GM21526 (cell line): ENCODE data around the gene SUN1.

Experiments used
- ATAC-seq: cut with Tn5 transposase; IDR thresholded peaks from one replicate; pipeline ENCODE4 v1.9.1; 2021; ENCODE audit warnings: moderate library complexity; ENCODE audit not compliant: unreplicated experiment, low FRiP score

Gene SUN1

GRCh38 chr7:874031-874749 lies 41.9 kb downstream of the SUN1 start:
- ATAC-seq: no peak

DNA sequence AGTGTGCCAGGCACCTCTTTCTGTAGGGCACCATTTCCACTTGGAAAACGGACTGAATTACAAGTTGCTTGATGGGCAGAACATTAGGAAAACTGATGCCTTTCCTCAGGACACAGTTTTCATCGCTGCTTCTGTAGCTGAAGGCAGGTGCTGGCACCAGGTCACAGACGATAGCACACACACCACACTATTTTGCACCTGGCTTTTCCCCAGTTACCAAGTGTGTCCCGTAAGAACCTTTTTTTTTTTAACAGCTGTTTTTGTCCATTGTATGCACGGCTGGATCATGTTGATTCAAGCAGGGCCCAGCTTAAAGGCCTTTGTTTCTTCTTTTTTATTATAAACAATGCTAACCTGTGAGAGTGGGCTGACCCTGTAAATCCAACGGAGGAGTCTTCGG lies 42.8 kb downstream of the SUN1 start:
- ATAC-seq: no peak

DNA sequence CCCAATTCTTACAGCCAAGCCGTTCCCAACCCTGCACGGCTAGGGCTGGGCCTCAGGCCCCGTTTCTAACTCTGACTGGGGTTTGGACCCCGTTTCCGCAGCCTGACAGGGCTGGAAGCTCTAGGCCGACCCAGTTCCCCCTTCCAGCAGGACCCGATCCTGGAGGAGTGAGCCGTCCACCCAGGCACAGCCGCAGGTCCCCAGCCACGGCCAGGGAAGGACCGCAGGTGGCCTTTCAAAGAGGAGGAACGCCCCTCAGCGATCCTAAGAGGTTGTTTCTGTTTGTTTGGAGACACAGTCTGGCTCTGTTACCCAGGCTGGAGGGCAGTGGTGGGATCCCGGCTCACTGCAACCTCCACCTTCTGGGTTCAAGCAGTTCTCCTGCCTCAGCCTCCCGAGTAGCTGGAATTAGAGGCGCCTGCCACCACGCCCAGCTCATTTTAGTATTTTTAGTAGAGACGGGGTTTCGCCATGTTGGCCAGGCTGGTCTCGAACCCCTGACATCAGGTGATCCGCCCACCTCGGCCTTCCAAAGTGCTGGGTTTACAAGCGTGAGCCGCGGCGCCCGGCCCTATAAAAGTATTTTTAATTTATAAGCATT lies 43.3 kb downstream of the SUN1 start:
- no peak for ATAC-seq

DNA sequence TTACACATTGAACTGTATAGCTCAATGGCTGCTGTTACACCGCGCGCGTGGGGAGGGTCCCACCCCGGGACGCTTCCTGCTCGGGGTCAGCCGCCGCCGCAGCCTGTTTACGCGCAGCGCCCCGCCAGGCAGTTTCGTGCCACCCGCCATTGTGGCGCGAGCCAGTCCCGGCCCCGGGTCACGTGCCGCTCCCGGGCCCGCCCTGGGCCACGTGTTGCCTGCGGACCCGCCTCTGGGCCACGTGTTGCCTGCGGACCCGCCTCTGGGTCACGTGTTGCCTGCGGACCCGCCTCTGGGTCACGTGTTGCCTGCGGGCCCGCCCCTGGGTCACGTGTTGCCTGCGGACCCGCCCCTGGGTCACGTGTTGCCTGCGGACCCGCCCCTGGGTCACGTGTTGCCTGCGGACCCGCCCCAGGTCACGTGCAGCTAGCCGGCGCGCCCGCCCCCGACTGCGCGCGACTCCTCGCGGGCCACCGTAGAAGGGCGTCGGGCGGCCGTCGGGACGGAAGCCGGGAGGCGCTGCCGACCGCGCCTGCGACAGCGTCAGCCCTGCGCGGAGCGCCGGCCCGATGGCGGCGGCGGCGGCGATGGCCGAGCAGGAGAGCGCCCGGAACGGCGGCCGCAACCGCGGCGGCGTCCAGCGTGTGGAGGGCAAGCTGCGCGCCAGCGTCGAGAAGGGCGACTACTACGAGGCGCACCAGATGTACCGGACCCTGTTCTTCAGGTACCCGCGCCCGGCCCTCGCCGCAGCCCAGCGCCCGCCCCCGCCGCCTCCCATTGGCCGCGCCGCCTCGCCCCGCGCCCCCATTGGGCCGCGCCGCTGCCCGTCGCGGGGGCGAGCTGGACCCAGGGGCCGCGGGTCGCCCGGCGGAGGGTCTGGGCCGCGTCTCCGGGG lies 44.0 kb downstream of the SUN1 start, which contains the start of gene GET4:
TSS of gene GET4 (plus strand) at position 478 of the 895 bp plus-strand sequence. CDS start at position 570, 92 bp downstream.
- peak; percentile 58 for ATAC-seq

GRCh38 chr7:876972-877311 lies 44.7 kb downstream of the SUN1 start:
- peak; percentile 21 for ATAC-seq

- ATAC-seq: no peak
Observed at GRCh38 chr7:877312-878232, 45.3 kb downstream of the SUN1 start.

- ATAC-seq: no peak
Observed at GRCh38 chr7:879093-879492, 46.8 kb downstream of the SUN1 start.

DNA sequence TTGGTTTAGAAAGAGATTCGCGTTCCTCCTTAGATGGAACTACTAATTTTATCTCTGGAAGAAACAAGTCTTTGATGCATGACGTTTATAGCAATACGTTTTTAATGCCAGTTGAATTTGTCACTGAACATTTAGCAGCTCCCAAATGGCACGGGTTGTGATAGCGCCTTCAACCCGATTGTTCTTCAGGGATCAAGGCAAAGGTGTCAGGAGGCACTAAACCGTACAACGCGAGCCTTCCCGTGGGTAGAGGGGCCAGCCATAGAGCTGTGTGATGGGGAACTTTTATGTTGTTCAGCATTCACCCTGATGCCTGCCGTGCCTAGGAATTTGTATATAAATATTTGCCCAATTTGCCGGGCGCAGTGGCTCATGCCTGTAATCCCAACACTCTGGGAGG lies 47.4 kb downstream of the SUN1 start:
- ATAC-seq: no peak

DNA sequence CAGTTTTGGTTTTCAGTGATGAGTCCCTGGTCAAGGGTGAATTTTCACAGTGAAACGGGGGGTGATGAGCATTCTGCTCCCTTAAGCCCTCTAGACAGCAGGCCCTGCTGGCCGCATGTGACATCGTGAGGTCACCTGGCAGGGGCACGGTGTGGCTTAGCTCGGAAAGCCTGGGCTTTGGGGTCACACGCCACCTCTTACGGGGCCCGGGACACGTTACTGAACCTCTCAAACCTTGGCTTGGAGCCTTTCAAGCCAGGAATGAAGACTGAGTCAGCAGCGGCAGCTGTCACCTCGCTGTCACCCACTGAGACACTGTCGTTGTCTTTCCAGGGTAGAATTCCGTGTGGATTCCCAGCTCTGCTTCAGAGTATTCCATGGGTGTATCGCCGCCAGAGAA lies 48.2 kb downstream of the SUN1 start:
- no peak for ATAC-seq

GRCh38 chr7:881441-882234 lies 49.4 kb downstream of the SUN1 start:
- no peak for ATAC-seq

GRCh38 chr7:882336-883035 lies 50.2 kb downstream of the SUN1 start:
- ATAC-seq: no peak

- ATAC-seq: no peak
Observed at GRCh38 chr7:883055-884021, 51.1 kb downstream of the SUN1 start.

DNA sequence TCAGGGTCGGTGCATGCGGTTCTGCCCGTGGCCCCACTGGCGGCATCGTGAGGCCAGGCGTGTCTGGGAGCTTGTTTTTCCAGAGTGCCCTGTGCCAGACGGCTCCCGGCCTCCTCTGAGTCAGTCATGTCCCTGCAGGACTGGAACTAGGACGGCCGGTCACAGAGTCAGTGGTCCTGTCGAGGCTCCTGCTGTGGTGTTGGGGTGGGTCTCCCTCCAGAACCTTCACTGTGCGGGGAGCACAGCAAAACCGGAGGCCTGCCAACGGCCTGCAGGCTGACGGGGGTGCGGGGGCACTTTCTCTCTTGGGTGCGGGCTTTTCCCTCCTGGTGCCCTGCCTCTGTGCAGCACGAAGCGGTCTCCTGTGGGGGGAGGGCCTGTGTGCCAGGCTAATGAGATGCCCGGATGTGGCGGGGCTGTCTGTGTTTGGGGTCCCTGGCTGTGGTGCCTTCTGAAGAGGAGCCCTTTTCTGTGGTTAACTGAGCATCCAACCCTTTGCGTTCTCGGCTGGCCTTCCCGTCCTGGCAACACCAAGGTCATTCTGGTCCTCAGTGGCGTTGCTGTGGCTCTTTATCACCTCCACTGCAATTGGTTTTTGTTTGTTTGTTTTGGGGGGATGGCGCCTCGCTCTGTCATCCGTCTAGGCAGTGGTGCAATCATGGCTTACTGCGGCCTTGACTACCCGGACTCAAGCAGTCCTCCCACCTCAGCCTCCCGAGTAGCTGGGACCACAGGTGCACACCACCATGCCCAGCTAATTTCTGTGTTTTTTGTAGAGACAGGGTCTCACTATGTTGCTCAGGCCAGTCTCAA lies 52.1 kb downstream of the SUN1 start:
- ATAC-seq: no peak

DNA sequence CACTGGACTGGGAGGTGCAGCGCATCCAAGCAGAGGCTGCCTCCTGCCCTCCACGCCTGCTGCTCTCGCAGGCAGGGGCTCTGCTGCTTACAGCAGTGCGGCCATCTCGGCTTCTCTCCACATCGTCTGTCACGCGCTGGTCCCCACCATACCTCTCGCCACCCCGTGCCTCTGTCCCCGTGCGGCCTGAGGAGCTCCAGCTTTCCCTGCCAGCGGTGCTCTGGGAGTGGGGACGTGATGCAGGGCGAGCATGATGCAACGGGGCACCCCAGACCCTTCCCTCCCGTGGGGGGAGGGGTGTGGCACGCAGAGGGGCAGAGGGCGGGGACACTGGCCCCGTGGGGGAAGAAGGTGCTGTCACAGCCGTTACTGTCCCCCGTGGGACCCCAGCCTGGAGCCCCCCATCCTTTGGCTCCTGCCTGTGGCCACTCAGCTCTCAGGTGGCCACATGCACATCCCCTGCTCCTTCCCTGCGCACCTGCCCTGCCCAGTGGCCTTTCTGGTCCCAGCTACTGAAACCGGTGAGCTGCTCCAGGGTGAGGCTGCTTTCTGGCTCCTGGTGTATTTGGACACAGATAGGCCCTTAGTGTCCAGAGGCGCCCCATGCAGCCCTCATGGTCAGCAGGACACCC lies 53.1 kb downstream of the SUN1 start:
- ATAC-seq: no peak

DNA sequence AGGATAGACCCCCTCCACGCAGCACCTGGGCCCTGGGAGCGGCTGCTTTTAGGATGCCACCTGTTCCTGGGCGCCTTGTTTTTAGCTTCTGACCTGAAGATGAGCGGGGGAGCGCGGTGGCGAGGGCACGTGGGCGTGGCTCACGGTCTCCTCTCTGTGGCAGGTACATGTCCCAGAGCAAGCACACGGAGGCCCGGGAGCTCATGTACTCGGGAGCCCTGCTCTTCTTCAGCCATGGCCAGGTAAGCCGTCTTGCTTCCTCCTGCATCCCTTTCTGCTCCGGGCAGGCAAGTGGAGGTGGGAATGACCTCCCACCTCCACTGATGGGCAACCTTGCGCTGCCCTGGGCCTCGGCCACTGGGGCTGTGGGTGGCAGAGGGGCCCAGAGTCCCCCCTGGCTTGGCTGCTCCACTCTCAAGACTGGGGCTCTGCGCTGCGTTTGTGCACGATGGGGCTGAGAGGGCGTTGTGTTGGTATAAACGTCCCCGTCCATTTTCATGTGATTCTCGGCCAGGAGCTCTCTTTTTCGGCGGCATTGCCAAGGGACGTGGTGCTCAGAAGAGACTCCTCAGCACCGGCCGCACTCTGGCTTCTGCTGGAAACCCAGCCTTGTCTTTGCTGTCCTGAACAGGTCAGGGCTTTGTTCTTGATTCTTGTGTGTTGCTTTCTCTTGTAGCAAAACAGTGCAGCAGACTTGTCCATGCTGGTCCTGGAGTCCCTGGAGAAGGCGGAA lies 53.8 kb downstream of the SUN1 start:
- ATAC-seq: no peak
